Memory B cell (primary cell): ENCODE results near the gene LRRC66.

Experiments
- ATAC-seq: fragments of 150-1000 bp; cut with Tn5 transposase; 2 replicates; pipeline ENCODE4 v1.10.0; 2021; ENCODE audit warnings: low read depth, mild to moderate bottlenecking, moderate library complexity
- DNase-seq, 2 donors: peaks; one replicate each; pipeline ENCODE4 v3.0.0; 2022; ENCODE audit warnings: low spot score in 2 of 2
- H3K27ac Mint-ChIP-seq: one replicate; pipeline ENCODE4 v1.8.0; 2022; ENCODE audit warnings: mild to moderate bottlenecking, moderate library complexity, mixed read lengths
- H3K27me3 Mint-ChIP-seq: one replicate; pipeline ENCODE4 v1.8.0; 2022; ENCODE audit warnings: mixed read lengths
- H3K36me3 Mint-ChIP-seq: one replicate; pipeline ENCODE4 v1.8.0; 2022; ENCODE audit warnings: mild to moderate bottlenecking, mixed read lengths
- H3K4me1 Mint-ChIP-seq: one replicate; pipeline ENCODE4 v1.8.0; 2022; ENCODE audit warnings: mixed read lengths
- H3K4me3 Mint-ChIP-seq: one replicate; pipeline ENCODE4 v1.8.0; 2022; ENCODE audit warnings: mild to moderate bottlenecking, moderate library complexity, mixed read lengths
- H3K9me3 Mint-ChIP-seq: one replicate; pipeline ENCODE4 v1.8.0; 2022; ENCODE audit warnings: mixed read lengths

Gene LRRC66

GRCh38 chr4:52019936-52020657 is at the start of gene LRRC66:
Gene LRRC66 (minus strand): TSS chr4:52020363. CDS start chr4:52017613, 2,750 bp downstream.
- Mint-ChIP-seq H3K27ac (no peak within 1 kb of the TSS), H3K4me3 (no peak within 1 kb of the TSS), H3K9me3 (no peaks in the 10 kb centered on the region)

GRCh38 chr4:52069571-52069970 is 49.4 kb upstream of the LRRC66 start:
- DNase-seq (no peak), ATAC-seq (no peak)
- Mint-ChIP-seq H3K4me1 (no peaks in the 10 kb centered on the region), H3K36me3 (no peaks in the 10 kb centered on the region), H3K9me3 (peaks cover 3% of the 10 kb centered on the region), H3K27me3 (peaks cover 10% of the 10 kb centered on the region), H3K4me3 (no peak overlapping the region), H3K27ac (no peak overlapping the region)

More at GRCh38 chr4:52019936-52020657, at the start of gene LRRC66:
- peaks cover 7% of the 10 kb centered on the region for H3K36me3 Mint-ChIP-seq
- ATAC-seq (no peak), DNase-seq (no peak)
- H3K4me1 Mint-ChIP-seq: no peaks in the 10 kb centered on the region
- H3K27me3 Mint-ChIP-seq: no peaks in the 10 kb centered on the region

GRCh38 chr4:52059372-52059771 is 39.2 kb upstream of the LRRC66 start:
- Mint-ChIP-seq H3K9me3 (no peaks in the 10 kb centered on the region), H3K4me1 (no peaks in the 10 kb centered on the region), H3K4me3 (no peak overlapping the region), H3K27ac (no peak overlapping the region), H3K27me3 (peaks cover 7% of the 10 kb centered on the region), H3K36me3 (no peaks in the 10 kb centered on the region)
- DNase-seq (no peak), ATAC-seq (no peak)

GRCh38 chr4:52058275-52058674 is 38.1 kb upstream of the LRRC66 start:
- H3K27ac Mint-ChIP-seq: no peak overlapping the region
- no peaks in the 10 kb centered on the region for H3K9me3 Mint-ChIP-seq
- ATAC-seq (no peak), DNase-seq (no peak)
- no peak overlapping the region for H3K4me3 Mint-ChIP-seq
- peaks cover 1% of the 10 kb centered on the region for H3K4me1 Mint-ChIP-seq
- no peaks in the 10 kb centered on the region for H3K36me3 Mint-ChIP-seq
- H3K27me3 Mint-ChIP-seq: peaks cover 13% of the 10 kb centered on the region

GRCh38 chr4:52057196-52057595 is 37.0 kb upstream of the LRRC66 start:
- H3K36me3 Mint-ChIP-seq: no peaks in the 10 kb centered on the region
- ATAC-seq (no peak), DNase-seq (no peak)
- no peaks in the 10 kb centered on the region for H3K9me3 Mint-ChIP-seq
- no peak overlapping the region for H3K4me3 Mint-ChIP-seq
- H3K27me3 Mint-ChIP-seq: peaks cover 18% of the 10 kb centered on the region
- H3K27ac Mint-ChIP-seq: no peak overlapping the region
- H3K4me1 Mint-ChIP-seq: peaks cover 8% of the 10 kb centered on the region

- ATAC-seq (no peak), DNase-seq (no peak)
- peaks cover 17% of the 10 kb centered on the region for H3K27me3 Mint-ChIP-seq
- H3K36me3 Mint-ChIP-seq: no peaks in the 10 kb centered on the region
- peaks cover 17% of the 10 kb centered on the region for H3K4me1 Mint-ChIP-seq
- H3K4me3 Mint-ChIP-seq: no peak overlapping the region
- no peaks in the 10 kb centered on the region for H3K9me3 Mint-ChIP-seq
- no peak overlapping the region for H3K27ac Mint-ChIP-seq
Observed at GRCh38 chr4:52054254-52054653, 34.1 kb upstream of the LRRC66 start.

GRCh38 chr4:52052475-52052780 is 32.3 kb upstream of the LRRC66 start:
- DNase-seq: no peak
- H3K4me1 Mint-ChIP-seq: peaks cover 17% of the 10 kb centered on the region
- peak; percentile 60 for ATAC-seq
- H3K36me3 Mint-ChIP-seq: no peaks in the 10 kb centered on the region
- peaks cover 19% of the 10 kb centered on the region for H3K27me3 Mint-ChIP-seq
- H3K9me3 Mint-ChIP-seq: no peaks in the 10 kb centered on the region
- peak overlapping the region; percentile 77 for H3K4me3 Mint-ChIP-seq
- no peak overlapping the region for H3K27ac Mint-ChIP-seq

GRCh38 chr4:52051615-52052474 is 31.7 kb upstream of the LRRC66 start:
- Mint-ChIP-seq H3K4me1 (peaks cover 17% of the 10 kb centered on the region), H3K4me3 (peak overlapping the region; percentile 77), H3K27me3 (peaks cover 22% of the 10 kb centered on the region), H3K9me3 (no peaks in the 10 kb centered on the region), H3K27ac (no peak overlapping the region), H3K36me3 (no peaks in the 10 kb centered on the region)
- DNase-seq: no peak
- peak; percentile 37 for ATAC-seq

GRCh38 chr4:52051213-52051614 is 31.1 kb upstream of the LRRC66 start, which contains the start of gene SPATA18:
Gene SPATA18 (plus strand): TSS chr4:52051304. CDS start chr4:52051705, 401 bp downstream.
- Mint-ChIP-seq H3K27me3 (peaks cover 22% of the 10 kb centered on the region), H3K27ac (no peak within 1 kb of the TSS), H3K4me1 (peaks cover 17% of the 10 kb centered on the region), H3K9me3 (no peaks in the 10 kb centered on the region), H3K4me3 (peak within 1 kb of the TSS; percentile 77), H3K36me3 (no peaks in the 10 kb centered on the region)
- no peak for DNase-seq
- peak; percentile 80 for ATAC-seq

- H3K9me3 Mint-ChIP-seq: no peaks in the 10 kb centered on the region
- peaks cover 23% of the 10 kb centered on the region for H3K27me3 Mint-ChIP-seq
- H3K4me3 Mint-ChIP-seq: no peak overlapping the region
- H3K36me3 Mint-ChIP-seq: no peaks in the 10 kb centered on the region
- ATAC-seq: no peak
- peaks cover 17% of the 10 kb centered on the region for H3K4me1 Mint-ChIP-seq
- DNase-seq: no peak
- H3K27ac Mint-ChIP-seq: no peak overlapping the region
Observed at GRCh38 chr4:52049266-52049665, 29.1 kb upstream of the LRRC66 start.

- H3K4me1 Mint-ChIP-seq: no peaks in the 10 kb centered on the region
- no peak overlapping the region for H3K27ac Mint-ChIP-seq
- no peaks in the 10 kb centered on the region for H3K36me3 Mint-ChIP-seq
- peaks cover 22% of the 10 kb centered on the region for H3K27me3 Mint-ChIP-seq
- ATAC-seq (no peak), DNase-seq (no peak)
- no peaks in the 10 kb centered on the region for H3K9me3 Mint-ChIP-seq
- H3K4me3 Mint-ChIP-seq: no peak overlapping the region
Observed at GRCh38 chr4:52045028-52045427, 24.9 kb upstream of the LRRC66 start.

GRCh38 chr4:52038103-52038912 is 18.1 kb upstream of the LRRC66 start, which contains the start of gene SGCB:
Gene SGCB (minus strand): TSS chr4:52038299. CDS start chr4:52038259, 40 bp downstream.
- DNase-seq: peak; percentile 56 to 65
- Mint-ChIP-seq H3K27me3 (peaks cover 10% of the 10 kb centered on the region), H3K9me3 (no peaks in the 10 kb centered on the region), H3K4me1 (peaks cover 18% of the 10 kb centered on the region), H3K4me3 (peak within 1 kb of the TSS; percentile 82), H3K36me3 (no peaks in the 10 kb centered on the region), H3K27ac (peak within 1 kb of the TSS; percentile 32)
- peak; percentile 93 for ATAC-seq

- peak overlapping the region; percentile 32 for H3K27ac Mint-ChIP-seq
- DNase-seq (peak in 1 of 2 donors; percentile 23), ATAC-seq (peak; percentile 48)
- no peaks in the 10 kb centered on the region for H3K36me3 Mint-ChIP-seq
- H3K9me3 Mint-ChIP-seq: no peaks in the 10 kb centered on the region
- H3K27me3 Mint-ChIP-seq: peaks cover 8% of the 10 kb centered on the region
- H3K4me3 Mint-ChIP-seq: peak overlapping the region; percentile 82
- H3K4me1 Mint-ChIP-seq: peaks cover 18% of the 10 kb centered on the region
Observed at GRCh38 chr4:52037689-52038102, 17.5 kb upstream of the LRRC66 start.
